Dedifferentiated amniotic fluid mesenchymal stem cell (primary cell): ENCODE results near the gene B3GNT5.

Experiments used
- DNase-seq: peaks from one replicate; pipeline ENCODE4 v3.0.0-alpha.2; 2016; ENCODE audit errors: extremely low spot score

The B3GNT5 gene

DNA sequence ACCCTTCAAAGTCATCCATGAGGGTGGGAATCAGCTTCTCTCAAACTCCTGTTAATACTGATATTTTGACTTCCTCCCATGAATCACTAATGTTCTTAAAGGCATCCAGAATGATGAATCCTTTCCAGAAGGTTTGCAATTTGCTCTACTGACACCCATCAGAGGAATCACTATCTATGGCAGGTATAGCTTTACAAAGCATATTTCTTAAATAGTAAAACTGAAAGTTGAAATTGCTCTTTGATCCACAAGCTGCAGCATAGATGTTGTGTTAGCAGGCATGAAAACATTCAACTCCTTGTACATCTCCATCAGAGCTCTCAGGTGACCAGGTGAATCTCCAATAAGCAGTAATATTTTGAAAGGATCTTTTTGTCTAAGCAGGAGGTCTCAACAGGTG, 66.3 kb downstream of the B3GNT5 start:
- DNase-seq, result no peak
